NB4 (cell line): ENCODE measurements around the gene PCDH12.

Experiments
- MYC ChIP-seq: IDR thresholded peaks from 2 replicates; pipeline ENCODE4 v1.6.1; 2011; ENCODE audit warnings: low read depth, low read length
- POLR2A ChIP-seq: IDR thresholded peaks from 2 replicates; pipeline ENCODE4 v1.6.1; 2011; ENCODE audit warnings: mild to moderate bottlenecking; ENCODE audit not compliant: insufficient read length; ENCODE audit errors: extremely low read depth
- TF ChIP-seq, protein P1 (sequence below): IDR thresholded peaks from one replicate; pipeline ENCODE4 v1.5.1; 2012; ENCODE audit warnings: low read depth, low read length
- TF ChIP-seq, protein P2 (sequence below): IDR thresholded peaks from 2 replicates; pipeline ENCODE4 v1.6.1; 2011; ENCODE audit warnings: low read depth, low read length

DNA sequence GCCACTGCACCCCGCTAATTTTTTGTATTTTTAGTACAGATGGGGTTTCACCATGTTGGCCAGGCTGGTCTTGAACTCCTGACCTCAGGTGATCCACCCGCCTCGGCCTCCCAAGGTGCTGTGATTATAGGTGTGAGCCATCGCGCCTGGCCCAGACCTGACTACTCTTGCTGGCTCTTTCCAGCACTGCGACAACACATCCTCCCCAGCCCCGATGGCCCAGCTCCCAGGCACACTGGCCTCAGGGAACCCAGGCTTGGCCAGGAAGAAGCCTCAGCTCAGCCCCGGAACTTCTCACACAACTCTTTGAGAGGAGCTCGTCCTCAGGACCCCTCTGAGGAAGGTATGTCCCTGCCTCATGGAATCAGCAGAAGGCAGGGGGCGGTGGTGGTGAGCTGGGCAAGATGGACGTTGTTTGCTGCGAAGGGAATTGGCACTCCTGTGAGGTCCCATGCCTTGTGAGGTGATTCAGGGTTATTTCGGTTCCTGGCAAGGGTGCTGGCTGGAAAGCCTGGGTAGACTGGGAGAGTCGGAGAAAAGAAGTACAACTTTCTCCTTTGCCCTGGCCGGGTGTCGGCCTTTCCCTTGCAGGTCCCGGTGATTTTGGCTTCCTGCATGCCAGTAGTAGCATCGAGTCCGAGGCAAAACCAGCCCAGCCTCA lies 28.5 kb downstream of the PCDH12 start:
- TF ChIP-seq POLR2A = no peak
- TF ChIP-seq, protein P1, sequence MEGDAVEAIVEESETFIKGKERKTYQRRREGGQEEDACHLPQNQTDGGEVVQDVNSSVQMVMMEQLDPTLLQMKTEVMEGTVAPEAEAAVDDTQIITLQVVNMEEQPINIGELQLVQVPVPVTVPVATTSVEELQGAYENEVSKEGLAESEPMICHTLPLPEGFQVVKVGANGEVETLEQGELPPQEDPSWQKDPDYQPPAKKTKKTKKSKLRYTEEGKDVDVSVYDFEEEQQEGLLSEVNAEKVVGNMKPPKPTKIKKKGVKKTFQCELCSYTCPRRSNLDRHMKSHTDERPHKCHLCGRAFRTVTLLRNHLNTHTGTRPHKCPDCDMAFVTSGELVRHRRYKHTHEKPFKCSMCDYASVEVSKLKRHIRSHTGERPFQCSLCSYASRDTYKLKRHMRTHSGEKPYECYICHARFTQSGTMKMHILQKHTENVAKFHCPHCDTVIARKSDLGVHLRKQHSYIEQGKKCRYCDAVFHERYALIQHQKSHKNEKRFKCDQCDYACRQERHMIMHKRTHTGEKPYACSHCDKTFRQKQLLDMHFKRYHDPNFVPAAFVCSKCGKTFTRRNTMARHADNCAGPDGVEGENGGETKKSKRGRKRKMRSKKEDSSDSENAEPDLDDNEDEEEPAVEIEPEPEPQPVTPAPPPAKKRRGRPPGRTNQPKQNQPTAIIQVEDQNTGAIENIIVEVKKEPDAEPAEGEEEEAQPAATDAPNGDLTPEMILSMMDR = no peak
- no peak for TF ChIP-seq MYC
- TF ChIP-seq, protein P2, sequence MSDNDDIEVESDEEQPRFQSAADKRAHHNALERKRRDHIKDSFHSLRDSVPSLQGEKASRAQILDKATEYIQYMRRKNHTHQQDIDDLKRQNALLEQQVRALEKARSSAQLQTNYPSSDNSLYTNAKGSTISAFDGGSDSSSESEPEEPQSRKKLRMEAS = no peak
